T-cell (primary cell): ENCODE measurements around the gene CYP26A1. TPM values are rescaled to one million over a fixed set of nuclear protein-coding genes. Genes with fewer than 3 reads are reported as not detected.

ENCODE experiments used
- ATAC-seq, 4 experiments: fragments of 200-7000 bp in 3 of 4; fragments of 150-1000 bp in 1 of 4; cut with Tn5 transposase; replicated peaks in 1 of 4; 1 replicate in 3 of 4; 2 replicates in 1 of 4; pipeline ENCODE4 v1.10.0; 2021; ENCODE audit warnings: moderate library complexity in 3 of 4, mild to moderate bottlenecking in 2 of 4, moderate number of reproducible peaks in 1 of 4
- CTCF ChIA-PET, 2 donors: fragments of 300-600 bp; sonication (Branson Sonifier 250); formaldehyde crosslinking; loops; one replicate each; lab custom pipeline; 2022; ENCODE audit warnings: antibody characterized with exemption in 2 of 2; lab: Charles Lee
- POLR2A ChIA-PET, 2 donors: fragments of 300-600 bp; sonication (Branson Sonifier 250); formaldehyde crosslinking; loops; one replicate each; lab custom pipeline; 2022; ENCODE audit warnings: antibody characterized with exemption in 2 of 2; lab: Charles Lee
- DNase-seq, 35 experiments: peaks; one replicate each; pipeline versions ENCODE4 v3.0.0 to v3.0.0-alpha.2; 2013 to 2023
- H3K27ac ChIP-seq: one replicate; pipeline ENCODE4 v1.5.1; 2013; ENCODE audit warnings: low read length
- H3K27me3 ChIP-seq, 2 experiments: replicated peaks in 1 of 2; 1 replicate in 1 of 2; 2 replicates in 1 of 2; pipeline versions ENCODE4 v1.6.1 to v1.7.0; 2013; ENCODE audit warnings: low read length in 1 of 2, mixed read lengths in 1 of 2; ENCODE audit not compliant: control insufficient read depth in 2 of 2, insufficient read depth in 2 of 2; ENCODE audit errors: extremely low read depth in 1 of 2
- H3K36me3 ChIP-seq, 2 donors: 1 replicate in 1 of 2; 2 replicates in 1 of 2; pipeline versions ENCODE4 v1.6.1 to v1.7.0; 2013; ENCODE audit warnings: low read length in 1 of 2; ENCODE audit not compliant: control insufficient read depth in 2 of 2, insufficient read depth in 1 of 2; ENCODE audit errors: extremely low read depth in 1 of 2
- H3K4me1 ChIP-seq, 2 experiments: 1 replicate in 1 of 2; 2 replicates in 1 of 2; pipeline versions ENCODE4 v1.6.1 to v1.7.0; 2013; ENCODE audit warnings: low read length in 2 of 2, mixed read lengths in 1 of 2; ENCODE audit not compliant: insufficient read depth in 2 of 2, control insufficient read depth in 1 of 2; ENCODE audit errors: extremely low read depth in 1 of 2
- H3K4me3 ChIP-seq, 2 donors: 1 replicate in 1 of 2; 2 replicates in 1 of 2; pipeline versions ENCODE4 v1.5.1 to v1.7.0; 2013; ENCODE audit warnings: mild to moderate bottlenecking in 2 of 2, low read length in 1 of 2, moderate library complexity in 1 of 2; ENCODE audit not compliant: control insufficient read depth in 1 of 2; ENCODE audit errors: extremely low read depth in 1 of 2
- H3K9me3 ChIP-seq: 2 replicates; pipeline ENCODE4 v1.7.0; 2013
- H3K27ac Mint-ChIP-seq, 2 donors: one replicate each; pipeline ENCODE4 v1.8.0; 2020 to 2021; ENCODE audit warnings: mild to moderate bottlenecking in 2 of 2, mixed read lengths in 2 of 2
- H3K27me3 Mint-ChIP-seq, 2 donors: one replicate each; pipeline ENCODE4 v1.8.0; 2021 to 2022; ENCODE audit warnings: mixed read lengths in 2 of 2
- H3K36me3 Mint-ChIP-seq: one replicate; pipeline ENCODE4 v1.8.0; 2021; ENCODE audit warnings: mixed read lengths
- H3K4me1 Mint-ChIP-seq, 3 donors: one replicate each; pipeline ENCODE4 v1.8.0; 2020 to 2022; ENCODE audit warnings: mixed read lengths in 3 of 3, mild to moderate bottlenecking in 1 of 3
- H3K4me3 Mint-ChIP-seq, 3 donors: one replicate each; pipeline ENCODE4 v1.8.0; 2020 to 2022; ENCODE audit warnings: mild to moderate bottlenecking in 3 of 3, mixed read lengths in 3 of 3, moderate library complexity in 3 of 3
- H3K9me3 Mint-ChIP-seq, 3 donors: one replicate each; pipeline ENCODE4 v1.8.0; 2020 to 2022; ENCODE audit warnings: mixed read lengths in 3 of 3
- WGBS: methylation state at CpG from one replicate; pipeline ENCODE4 v1.1.5; 2013; ENCODE audit warnings: missing lambda C conversion rate; ENCODE audit not compliant: insufficient coverage; 5-methylcytosine and 5-hydroxymethylcytosine counted together
- total RNA-seq, 35 experiments: library from RNA in 6 of 35; stranded (reverse) in 6 of 35; fragments of 120-200 nt in 1 of 35; gene quantifications; one replicate each; pipeline versions ENCODE4 v1.2.1 to v1.2.4 and lab custom pipeline; 2013 to 2026

Gene CYP26A1
- total RNA-seq, 5 donors from 2014 or later (not counting 1 experiment from before 2014, with no cell fraction given): not detected

GRCh38 chr10:93076871-93077270, 3.2 kb downstream of the CYP26A1 start:
- peaks cover 14 to 67% of the 10 kb centered on the region in 2 experiments for H3K27me3 ChIP-seq
- H3K27me3 Mint-ChIP-seq: peaks cover 54 to 69% of the 10 kb centered on the region in 2 donors
- H3K4me3 Mint-ChIP-seq: no peak overlapping the region

GRCh38 chr10:93077860-93078337, 4.2 kb downstream of the CYP26A1 start:
- DNase-seq (no peak), ATAC-seq (no peak)
- peaks cover 19 to 25% (median 24%) of the 10 kb centered on the region in 3 donors for H3K4me1 Mint-ChIP-seq
- no peaks in the 10 kb centered on the region for H3K9me3 ChIP-seq
- no peaks in the 10 kb centered on the region for H3K9me3 Mint-ChIP-seq
- ChIA-PET POLR2A (no interaction called here), CTCF (interaction anchor here in 1 of 2 donors (0.5 kb wide), 2 partner anchors 129 to 322 kb away, joined by 3 to 5 read pairs; no protein-coding TSS in a partner anchor)
- H3K27me3 ChIP-seq: peaks cover 14 to 59% of the 10 kb centered on the region in 2 experiments
- no peaks in the 10 kb centered on the region for H3K36me3 Mint-ChIP-seq
- H3K4me3 ChIP-seq: no peak overlapping the region
- peaks cover 0 to 30% of the 10 kb centered on the region in 2 experiments for H3K4me1 ChIP-seq
- no peak overlapping the region for H3K27ac Mint-ChIP-seq
- no peaks in the 10 kb centered on the region for H3K36me3 ChIP-seq
- 94% methylated on average over 5 of the region's 5 CpGs for WGBS
- peaks cover 50 to 59% of the 10 kb centered on the region in 2 donors for H3K27me3 Mint-ChIP-seq
- H3K27ac ChIP-seq: no peak overlapping the region
- no peak overlapping the region for H3K4me3 Mint-ChIP-seq

More at GRCh38 chr10:93076871-93077270, 3.2 kb downstream of the CYP26A1 start:
- ChIA-PET POLR2A (no interaction called here), CTCF (interaction anchor here in 1 of 2 donors (0.5 to 1.3 kb wide), 3 partner anchors 28 to 277 kb away, joined by 3 to 5 read pairs (median 5); no protein-coding TSS in a partner anchor)
- Histone ChIP-seq H3K4me3 (no peak overlapping the region), H3K9me3 (no peaks in the 10 kb centered on the region), H3K36me3 (no peaks in the 10 kb centered on the region), H3K27ac (no peak overlapping the region), H3K4me1 (peaks cover 0 to 40% of the 10 kb centered on the region in 2 experiments)
- H3K27ac Mint-ChIP-seq: no peak overlapping the region
- H3K9me3 Mint-ChIP-seq: no peaks in the 10 kb centered on the region
- no peak for DNase-seq
- H3K4me1 Mint-ChIP-seq: peaks cover 28 to 33% (median 33%) of the 10 kb centered on the region in 3 donors
- ATAC-seq: no peak
- WGBS: no CpG with 5 or more reads among the region's 2 CpGs
- H3K36me3 Mint-ChIP-seq: no peaks in the 10 kb centered on the region

- Histone ChIP-seq H3K4me1 (peaks cover 0 to 10% of the 10 kb centered on the region in 2 experiments), H3K27me3 (peaks cover 14 to 40% of the 10 kb centered on the region in 2 experiments), H3K27ac (no peak overlapping the region), H3K9me3 (no peaks in the 10 kb centered on the region), H3K36me3 (no peaks in the 10 kb centered on the region), H3K4me3 (no peak overlapping the region)
- no peak overlapping the region for H3K27ac Mint-ChIP-seq
- H3K36me3 Mint-ChIP-seq: no peaks in the 10 kb centered on the region
- ChIA-PET POLR2A (no interaction called here), CTCF (interaction anchor here (0.6 to 1.9 kb wide), 7 partner anchors 34 to 434 kb away, joined by 3 to 5 read pairs (median 5); no protein-coding TSS in a partner anchor)
- H3K4me3 Mint-ChIP-seq: peak overlapping the region in 1 of 3 donors; percentile 17
- peaks cover 12 to 14% (median 13%) of the 10 kb centered on the region in 3 donors for H3K4me1 Mint-ChIP-seq
- H3K27me3 Mint-ChIP-seq: peaks cover 44 to 48% of the 10 kb centered on the region in 2 donors
- DNase-seq (peak in 1 of 35 experiments; percentile 9), ATAC-seq (no peak)
- H3K9me3 Mint-ChIP-seq: no peaks in the 10 kb centered on the region
- 75% methylated on average over 4 of the region's 9 CpGs for WGBS
Measured at GRCh38 chr10:93079663-93080349, 6.1 kb downstream of the CYP26A1 start.

- 61% methylated on average over 16 of the region's 22 CpGs for WGBS
- H3K27ac Mint-ChIP-seq: no peak overlapping the region
Measured at GRCh38 chr10:93080350-93081046, 6.8 kb downstream of the CYP26A1 start.

GRCh38 chr10:93081318-93081717, 7.6 kb downstream of the CYP26A1 start:
- ChIA-PET CTCF (interaction anchor here in 1 of 2 donors (0.6 to 1.9 kb wide), 4 partner anchors 11 to 1355 kb away, joined by 3 to 5 read pairs (median 4); no protein-coding TSS in a partner anchor), POLR2A (interaction anchor here in 1 of 2 donors (0.6 kb wide), 1 partner anchor 10 kb away, joined by 3 read pairs; no protein-coding TSS in a partner anchor)
- no peaks in the 10 kb centered on the region for H3K9me3 ChIP-seq
- Mint-ChIP-seq H3K9me3 (no peaks in the 10 kb centered on the region), H3K36me3 (no peaks in the 10 kb centered on the region), H3K27ac (no peak overlapping the region), H3K4me3 (no peak overlapping the region), H3K4me1 (peaks cover 2 to 8% (median 3%) of the 10 kb centered on the region in 3 donors), H3K27me3 (peaks cover 36 to 39% of the 10 kb centered on the region in 2 donors)
- no peak overlapping the region for H3K4me3 ChIP-seq
- no peaks in the 10 kb centered on the region for H3K36me3 ChIP-seq
- ATAC-seq (no peak), DNase-seq (peak in 1 of 35 experiments; percentile 15)
- peaks cover 8 to 30% of the 10 kb centered on the region in 2 experiments for H3K27me3 ChIP-seq
- H3K27ac ChIP-seq: no peak overlapping the region
- 33% methylated on average over 2 of the region's 3 CpGs for WGBS
- H3K4me1 ChIP-seq: peaks cover 0 to 4% of the 10 kb centered on the region in 2 experiments

More at GRCh38 chr10:93080350-93081046, 6.8 kb downstream of the CYP26A1 start:
- ChIA-PET CTCF (interaction anchor here (0.6 to 1.9 kb wide), 10 partner anchors 11 to 433 kb away, joined by 3 to 12 read pairs (median 4); no protein-coding TSS in a partner anchor), POLR2A (no interaction called here)
- H3K4me3 ChIP-seq: no peak overlapping the region
- ATAC-seq (peak; percentile 52 to 67 (median 64)), DNase-seq (peak in 28 of 35 experiments; percentile 14 to 64 (median 34))
- Mint-ChIP-seq H3K9me3 (no peaks in the 10 kb centered on the region), H3K4me1 (peaks cover 7 to 8% (median 8%) of the 10 kb centered on the region in 3 donors), H3K36me3 (no peaks in the 10 kb centered on the region), H3K27me3 (peaks cover 42 to 43% of the 10 kb centered on the region in 2 donors), H3K4me3 (peak overlapping the region in 1 of 3 donors; percentile 17)
- H3K9me3 ChIP-seq: no peaks in the 10 kb centered on the region
- H3K36me3 ChIP-seq: no peaks in the 10 kb centered on the region
- peaks cover 14 to 34% of the 10 kb centered on the region in 2 experiments for H3K27me3 ChIP-seq
- no peak overlapping the region for H3K27ac ChIP-seq
- peaks cover 0 to 4% of the 10 kb centered on the region in 2 experiments for H3K4me1 ChIP-seq
